K562 (cell line): ENCODE measurements around the gene HNRNPH1. TPM values are rescaled to one million over a fixed set of nuclear protein-coding genes. Genes with fewer than 3 reads are reported as not detected.

Experiments
- CHCHD3 ChIP-seq: fragments of 250-450 bp; sonication (Bioruptor Pico); IDR thresholded peaks from 2 replicates; pipeline ENCODE4 v2.1.2; 2022; ENCODE audit warnings: mild to moderate bottlenecking
- ETV5 ChIP-seq: sonication (generic); formaldehyde crosslinking; IDR thresholded peaks from 2 replicates; pipeline ENCODE4 v1.4.0; 2020; ENCODE audit warnings: low read depth, mild to moderate bottlenecking, missing genetic modification reagents
- HDAC8 ChIP-seq: fragments of 450-650 bp; IDR thresholded peaks from 2 replicates; pipeline ENCODE4 v1.6.1; 2016; ENCODE audit warnings: mild to moderate bottlenecking, missing genetic modification characterization, moderate library complexity, missing compliant biosample characterization
- HSF4 ChIP-seq: fragments of 250-450 bp; sonication (Bioruptor Pico); IDR thresholded peaks from 2 replicates; pipeline ENCODE4 v2.1.2; 2022; ENCODE audit warnings: mild to moderate bottlenecking, moderate library complexity, borderline replicate concordance
- KLF1 ChIP-seq: fragments of 450-650 bp; IDR thresholded peaks from 2 replicates; pipeline ENCODE4 v1.6.1; 2016; ENCODE audit warnings: missing genetic modification characterization, missing compliant biosample characterization
- MBD2 ChIP-seq: sonication (generic); IDR thresholded peaks from 2 replicates; pipeline ENCODE4 v1.6.1; 2016; ENCODE audit warnings: low read depth, borderline replicate concordance
- NFYB ChIP-seq: IDR thresholded peaks from 2 replicates; pipeline ENCODE4 v1.6.1; 2011; ENCODE audit warnings: mild to moderate bottlenecking, moderate library complexity; ENCODE audit not compliant: insufficient read length; ENCODE audit errors: extremely low read depth
- POLR2AphosphoS5 ChIP-seq: IDR thresholded peaks from 2 replicates; pipeline ENCODE4 v1.6.1; 2011; ENCODE audit warnings: mild to moderate bottlenecking, low read depth, low read length, moderate library complexity; ENCODE audit not compliant: control insufficient read depth, insufficient read depth
- RBM15 ChIP-seq: fragments of 200-400 bp; formaldehyde crosslinking; IDR thresholded peaks from 2 replicates; pipeline ENCODE4 v1.6.1; 2018; ENCODE audit warnings: mild to moderate bottlenecking, low read length, moderate library complexity; ENCODE audit not compliant: insufficient read depth
- polyA plus RNA-seq, 8 experiments: library from polyadenylated mRNA; depleted of rRNA in 4 of 8; stranded (reverse) in 5 of 8; unstranded in 3 of 8; fragments of >200 nt; fragmentation: Nextera tagmentation in 2 of 8; fragmentation: Illumina TruSeq in 1 of 8; extraction: Ambion mirVana in 2 of 8; extraction: Trizol in 1 of 8; gene quantifications; 2 replicates each; pipeline versions ENCODE4 v1.2.1 to v1.2.3, GENCODE V29; 2011 to 2014; ENCODE audit warnings: inconsistent platforms in 1 of 8, missing spikeins in 1 of 8
- total RNA-seq, 7 experiments: library from RNA; depleted of rRNA in 6 of 7; stranded (reverse); fragments of >200 nt in 6 of 7; fragmentation: Illumina TruSeq in 2 of 7; extraction: Trizol in 2 of 7; gene quantifications; 2 replicates each; pipeline versions ENCODE4 v1.2.1 to v1.2.3, GENCODE V29; 2011 to 2021; ENCODE audit warnings: low replicate concordance in 1 of 7
- TF ChIP-seq, protein P1 (sequence below), 2 experiments: fragments of 450-650 bp; IDR thresholded peaks; 2 replicates each; pipeline ENCODE4 v1.6.1; 2018; ENCODE audit warnings: mild to moderate bottlenecking in 2 of 2, low read depth in 1 of 2; ENCODE audit not compliant: partially characterized antibody in 2 of 2
- TF ChIP-seq, protein P2 (sequence below): fragments of 250-450 bp; sonication (Bioruptor Pico); IDR thresholded peaks from 2 replicates; pipeline ENCODE4 v1.5.0; 2021
- TF ChIP-seq, protein P3 (sequence below): sonication (generic); formaldehyde crosslinking; IDR thresholded peaks from 2 replicates; pipeline ENCODE4 v1.8.0; 2023; ENCODE audit warnings: mild to moderate bottlenecking, missing genetic modification reagents
- TF ChIP-seq, protein P4 (sequence below): fragments of 250-450 bp; sonication (Bioruptor Pico); IDR thresholded peaks from 2 replicates; pipeline ENCODE4 v1.5.1; 2021; ENCODE audit warnings: mild to moderate bottlenecking

Gene HNRNPH1
- total and polyA plus RNA-seq, 9 of the 15 experiments (the other 6 are each of a cell fraction or from before 2014, with no cell fraction given): 103 to 656 (median 561) TPM

DNA sequence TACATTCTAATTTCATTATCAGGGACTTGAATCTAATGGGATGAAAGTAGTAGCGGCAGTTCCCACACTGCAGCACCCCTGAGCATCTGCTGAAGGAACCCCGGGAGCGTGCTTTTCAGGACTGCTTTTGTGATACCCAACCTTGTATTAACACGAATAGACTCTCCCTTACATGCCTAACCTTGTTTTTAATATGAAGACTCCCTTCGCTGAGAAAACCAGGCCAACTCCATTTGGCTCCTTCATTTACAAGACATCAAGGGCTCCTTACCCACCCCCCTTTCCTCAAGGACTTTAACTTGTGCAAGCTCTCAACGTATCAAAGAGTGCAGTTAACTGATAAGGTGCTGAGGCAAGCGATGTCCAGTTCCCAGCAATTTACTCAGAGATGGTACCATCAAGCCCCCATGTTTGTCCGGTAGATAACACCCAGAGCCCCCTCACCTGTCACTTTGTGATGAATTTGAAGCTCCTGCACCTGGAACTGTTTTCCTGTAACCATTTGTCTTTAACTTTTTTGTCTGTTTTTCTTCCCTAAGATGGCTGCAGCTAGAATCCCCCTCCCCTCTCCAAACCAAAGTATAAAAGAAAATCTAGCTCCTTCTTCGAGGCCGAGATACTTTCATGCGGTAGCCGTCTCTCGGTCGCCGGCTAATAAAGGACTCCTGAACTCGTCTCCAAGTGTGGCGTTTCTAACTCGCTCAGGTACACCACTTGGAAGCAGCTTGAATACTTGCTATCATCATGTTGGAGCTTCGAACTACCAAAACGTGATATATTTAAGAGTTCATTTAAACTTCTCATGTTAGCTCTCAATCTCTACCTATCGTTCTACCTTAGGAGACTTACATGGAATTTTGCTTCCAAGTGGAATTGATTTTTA lies 10.7 kb downstream of the HNRNPH1 start (continued):
- TF ChIP-seq, protein P1, sequence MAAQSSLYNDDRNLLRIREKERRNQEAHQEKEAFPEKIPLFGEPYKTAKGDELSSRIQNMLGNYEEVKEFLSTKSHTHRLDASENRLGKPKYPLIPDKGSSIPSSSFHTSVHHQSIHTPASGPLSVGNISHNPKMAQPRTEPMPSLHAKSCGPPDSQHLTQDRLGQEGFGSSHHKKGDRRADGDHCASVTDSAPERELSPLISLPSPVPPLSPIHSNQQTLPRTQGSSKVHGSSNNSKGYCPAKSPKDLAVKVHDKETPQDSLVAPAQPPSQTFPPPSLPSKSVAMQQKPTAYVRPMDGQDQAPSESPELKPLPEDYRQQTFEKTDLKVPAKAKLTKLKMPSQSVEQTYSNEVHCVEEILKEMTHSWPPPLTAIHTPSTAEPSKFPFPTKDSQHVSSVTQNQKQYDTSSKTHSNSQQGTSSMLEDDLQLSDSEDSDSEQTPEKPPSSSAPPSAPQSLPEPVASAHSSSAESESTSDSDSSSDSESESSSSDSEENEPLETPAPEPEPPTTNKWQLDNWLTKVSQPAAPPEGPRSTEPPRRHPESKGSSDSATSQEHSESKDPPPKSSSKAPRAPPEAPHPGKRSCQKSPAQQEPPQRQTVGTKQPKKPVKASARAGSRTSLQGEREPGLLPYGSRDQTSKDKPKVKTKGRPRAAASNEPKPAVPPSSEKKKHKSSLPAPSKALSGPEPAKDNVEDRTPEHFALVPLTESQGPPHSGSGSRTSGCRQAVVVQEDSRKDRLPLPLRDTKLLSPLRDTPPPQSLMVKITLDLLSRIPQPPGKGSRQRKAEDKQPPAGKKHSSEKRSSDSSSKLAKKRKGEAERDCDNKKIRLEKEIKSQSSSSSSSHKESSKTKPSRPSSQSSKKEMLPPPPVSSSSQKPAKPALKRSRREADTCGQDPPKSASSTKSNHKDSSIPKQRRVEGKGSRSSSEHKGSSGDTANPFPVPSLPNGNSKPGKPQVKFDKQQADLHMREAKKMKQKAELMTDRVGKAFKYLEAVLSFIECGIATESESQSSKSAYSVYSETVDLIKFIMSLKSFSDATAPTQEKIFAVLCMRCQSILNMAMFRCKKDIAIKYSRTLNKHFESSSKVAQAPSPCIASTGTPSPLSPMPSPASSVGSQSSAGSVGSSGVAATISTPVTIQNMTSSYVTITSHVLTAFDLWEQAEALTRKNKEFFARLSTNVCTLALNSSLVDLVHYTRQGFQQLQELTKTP (IDR thresholded peaks at IDR 0.05; ENCODE audit: low read depth in 1 of 2, partially characterized antibody in 2 of 2): no peak
- TF ChIP-seq, protein P2, sequence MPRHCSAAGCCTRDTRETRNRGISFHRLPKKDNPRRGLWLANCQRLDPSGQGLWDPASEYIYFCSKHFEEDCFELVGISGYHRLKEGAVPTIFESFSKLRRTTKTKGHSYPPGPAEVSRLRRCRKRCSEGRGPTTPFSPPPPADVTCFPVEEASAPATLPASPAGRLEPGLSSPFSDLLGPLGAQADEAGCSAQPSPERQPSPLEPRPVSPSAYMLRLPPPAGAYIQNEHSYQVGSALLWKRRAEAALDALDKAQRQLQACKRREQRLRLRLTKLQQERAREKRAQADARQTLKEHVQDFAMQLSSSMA: no peak
- TF ChIP-seq KLF1 (tag) (no peak), NFYB (no peak), CHCHD3 (CRISPR knock-in tag) (no peak), ETV5 (no peak), MBD2 (0 out of 2 replicates have a peak, but pooled peaks have one; percentile 17), HSF4 (no peak), RBM15 (no peak), POLR2AphosphoS5 (peak; percentile 91; the same call in 1 of the 2 replicates), HDAC8 (tag) (no peak)
- TF ChIP-seq, protein P3, sequence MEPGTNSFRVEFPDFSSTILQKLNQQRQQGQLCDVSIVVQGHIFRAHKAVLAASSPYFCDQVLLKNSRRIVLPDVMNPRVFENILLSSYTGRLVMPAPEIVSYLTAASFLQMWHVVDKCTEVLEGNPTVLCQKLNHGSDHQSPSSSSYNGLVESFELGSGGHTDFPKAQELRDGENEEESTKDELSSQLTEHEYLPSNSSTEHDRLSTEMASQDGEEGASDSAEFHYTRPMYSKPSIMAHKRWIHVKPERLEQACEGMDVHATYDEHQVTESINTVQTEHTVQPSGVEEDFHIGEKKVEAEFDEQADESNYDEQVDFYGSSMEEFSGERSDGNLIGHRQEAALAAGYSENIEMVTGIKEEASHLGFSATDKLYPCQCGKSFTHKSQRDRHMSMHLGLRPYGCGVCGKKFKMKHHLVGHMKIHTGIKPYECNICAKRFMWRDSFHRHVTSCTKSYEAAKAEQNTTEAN (CRISPR knock-in tag): no peak
- TF ChIP-seq, protein P4, sequence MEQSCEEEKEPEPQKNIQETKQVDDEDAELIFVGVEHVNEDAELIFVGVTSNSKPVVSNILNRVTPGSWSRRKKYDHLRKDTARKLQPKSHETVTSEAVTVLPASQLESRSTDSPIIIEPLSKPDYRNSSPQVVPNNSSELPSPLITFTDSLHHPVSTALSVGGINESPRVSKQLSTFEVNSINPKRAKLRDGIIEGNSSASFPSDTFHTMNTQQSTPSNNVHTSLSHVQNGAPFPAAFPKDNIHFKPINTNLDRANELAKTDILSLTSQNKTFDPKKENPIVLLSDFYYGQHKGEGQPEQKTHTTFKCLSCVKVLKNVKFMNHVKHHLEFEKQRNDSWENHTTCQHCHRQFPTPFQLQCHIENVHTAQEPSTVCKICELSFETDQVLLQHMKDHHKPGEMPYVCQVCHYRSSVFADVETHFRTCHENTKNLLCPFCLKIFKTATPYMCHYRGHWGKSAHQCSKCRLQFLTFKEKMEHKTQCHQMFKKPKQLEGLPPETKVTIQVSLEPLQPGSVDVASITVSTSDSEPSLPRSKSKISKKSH (CRISPR knock-in tag): no peak
